Activated T-helper 1 cell treated with anti-CD3 and anti-CD28 coated beads, Interleukin-12 subunit alpha, Interleukin-12 subunit beta, Interleukin-2, Interleukin-4 antibody, amounts not matched to agents 30 ng/mL and 10 ng/mL and 1 ng/mL, durations not matched to agents 14 hours and 24 hours and 36 hours (primary cell): ENCODE measurements around the gene ARL5B. TPM values are rescaled to one million over a fixed set of nuclear protein-coding genes. Genes with fewer than 3 reads are reported as not detected.

ENCODE experiments used
- total RNA-seq: library from RNA; stranded (reverse); gene quantifications from 2 replicates; pipeline ENCODE4 v1.2.3, GENCODE V29; 2022

The ARL5B gene
- total RNA-seq, 1 donor from 2014 or later, result 14.4 TPM

Other genes with a start within 250 kb of the ARL5B start
- gene NSUN6, start 7.8 kb upstream of the ARL5B start, total RNA-seq, result 12.2 and 12.8 TPM in 2 replicates